ENCODE data around the gene NUDT3. TPM values are rescaled to one million over a fixed set of nuclear protein-coding genes. Genes with fewer than 3 reads are reported as not detected.
A peak's percentile ranks its signal among the peaks of the same experiment; 100 is the strongest.
"Not testable (repeated sequence)": the region's sequence is repeated elsewhere in the genome, so short reads cannot be mapped to it uniquely, and the experiment has no call there.

The NUDT3 gene
- total RNA-seq, 1 experiment from 2014 or later = 26.1 TPM

DNA sequence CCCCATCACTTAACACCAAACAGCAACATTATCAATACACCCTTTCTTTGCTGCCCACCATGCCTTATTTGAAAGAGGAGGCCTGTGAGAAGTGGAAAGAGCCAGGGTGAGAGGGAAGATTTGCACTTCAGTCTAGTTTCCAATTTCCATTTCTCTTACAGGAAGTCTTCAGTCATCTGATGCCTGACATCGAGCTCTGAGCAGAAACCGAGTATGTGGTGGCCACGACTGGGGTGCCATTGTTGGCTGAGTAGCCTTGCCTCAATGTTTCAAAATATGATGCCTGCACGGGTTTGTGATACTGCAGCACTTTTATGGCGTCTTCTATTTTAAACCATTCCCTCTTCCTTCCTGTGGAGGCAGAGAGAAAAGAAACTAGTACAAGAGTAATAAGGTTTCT, 103.9 kb downstream of the NUDT3 start:
- DNase-seq (ENCODE audit: low read depth) = no peak

DNA sequence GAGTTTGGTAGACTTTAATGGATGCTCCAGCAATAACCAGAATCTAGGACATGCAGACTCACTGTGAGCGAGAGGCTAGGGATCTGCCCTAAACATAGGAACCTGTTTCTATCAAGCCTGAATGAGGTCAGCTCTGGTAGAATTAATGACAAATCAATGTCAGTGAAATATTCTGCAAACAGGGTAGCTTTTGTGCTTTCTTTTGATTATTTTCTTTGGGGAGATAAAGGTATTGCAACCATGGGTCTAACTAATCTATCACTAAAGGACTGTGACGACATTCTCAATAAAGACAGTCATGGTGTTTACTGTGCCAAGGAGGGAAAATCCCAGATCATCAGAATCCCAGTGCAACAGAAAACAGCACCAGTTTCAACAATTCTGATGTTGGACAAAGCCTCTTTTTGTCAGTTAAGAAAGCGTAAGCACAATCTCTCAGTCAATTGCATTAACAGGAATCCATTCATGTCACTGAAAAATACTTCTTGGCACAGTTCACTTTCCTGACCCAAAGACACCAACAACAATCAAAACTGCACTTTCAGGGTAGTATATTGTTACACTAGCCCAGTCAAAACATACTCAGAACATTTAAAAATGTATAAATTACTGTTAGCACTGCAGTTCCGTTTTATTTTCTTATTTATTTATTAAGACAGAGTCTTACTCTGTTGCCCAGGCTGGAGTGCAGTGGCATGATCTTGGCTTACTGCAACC, 106.9 kb downstream of the NUDT3 start:
- no peak for DNase-seq (ENCODE audit: low read depth)

DNA sequence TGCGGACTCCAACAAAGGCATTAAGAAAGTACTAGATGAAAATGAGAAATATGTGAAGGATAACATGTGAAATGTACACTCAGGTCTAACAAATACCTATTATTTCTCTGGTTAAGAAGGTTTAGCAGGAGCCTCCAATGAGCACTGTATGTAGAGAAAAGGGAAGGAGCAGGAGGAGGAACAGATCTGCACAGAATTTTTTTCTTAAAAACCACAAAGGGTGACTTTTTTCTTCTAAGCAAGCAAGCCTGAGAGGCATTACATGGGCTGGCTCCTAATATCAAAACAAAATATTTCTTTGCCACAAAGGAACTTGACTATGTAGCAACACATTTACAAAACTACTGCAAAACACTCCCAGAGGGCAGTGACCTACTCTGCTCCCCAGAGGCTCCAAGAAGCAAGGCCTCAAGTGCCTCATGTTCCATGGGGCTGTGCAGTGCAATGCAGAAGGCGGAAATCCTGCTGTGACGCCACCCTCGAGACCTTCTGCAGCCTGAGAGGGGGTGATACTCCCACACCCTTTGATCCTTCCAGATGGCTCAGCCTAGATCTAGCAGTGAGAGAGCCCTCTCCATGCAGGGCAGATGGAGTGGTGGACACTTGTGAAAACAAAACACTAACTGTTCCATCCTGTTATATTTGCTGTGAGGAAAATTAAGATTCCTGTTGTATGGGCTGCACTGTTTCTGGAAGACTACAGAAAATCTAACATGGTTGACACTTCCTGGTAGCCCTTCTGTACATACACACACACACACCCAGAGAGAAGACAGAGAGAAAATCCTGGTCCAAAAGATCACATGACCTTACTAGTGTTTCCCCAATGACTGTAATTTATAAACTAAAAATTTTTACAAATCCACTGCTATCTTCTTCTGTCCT, 107.7 kb downstream of the NUDT3 start:
- DNase-seq (ENCODE audit: low read depth) = peak; percentile 73

DNA sequence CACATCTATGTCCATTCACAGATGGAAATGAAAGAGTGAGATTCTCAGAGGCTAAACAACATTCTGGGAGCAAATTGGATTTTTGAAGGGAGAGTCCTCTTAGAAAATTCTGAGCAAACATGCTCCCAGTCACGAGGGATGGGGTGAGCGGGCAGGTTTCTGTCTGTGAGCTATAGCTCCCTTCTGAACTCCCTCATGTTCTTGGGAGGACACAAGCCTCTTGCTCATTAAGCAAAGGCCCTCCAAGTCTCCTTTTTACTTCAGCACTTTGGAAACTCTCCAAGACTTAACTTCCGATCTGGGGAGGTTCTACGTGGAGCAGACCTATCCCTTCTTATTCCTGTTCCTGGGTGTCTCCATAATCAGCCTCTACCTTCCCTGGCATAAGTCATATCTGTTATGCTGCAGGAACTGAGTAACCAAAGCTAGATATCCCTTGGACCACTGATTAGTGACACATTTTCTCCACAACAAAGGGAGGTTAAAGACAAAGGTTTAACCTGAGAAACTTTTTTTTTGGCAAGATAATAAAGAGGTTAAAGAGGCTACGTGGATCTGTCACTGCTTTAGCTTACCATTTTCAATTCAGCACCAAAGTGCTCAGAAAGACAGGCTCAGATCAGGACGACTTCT, 110.7 kb downstream of the NUDT3 start:
- no peak for DNase-seq (ENCODE audit: low read depth)

DNA sequence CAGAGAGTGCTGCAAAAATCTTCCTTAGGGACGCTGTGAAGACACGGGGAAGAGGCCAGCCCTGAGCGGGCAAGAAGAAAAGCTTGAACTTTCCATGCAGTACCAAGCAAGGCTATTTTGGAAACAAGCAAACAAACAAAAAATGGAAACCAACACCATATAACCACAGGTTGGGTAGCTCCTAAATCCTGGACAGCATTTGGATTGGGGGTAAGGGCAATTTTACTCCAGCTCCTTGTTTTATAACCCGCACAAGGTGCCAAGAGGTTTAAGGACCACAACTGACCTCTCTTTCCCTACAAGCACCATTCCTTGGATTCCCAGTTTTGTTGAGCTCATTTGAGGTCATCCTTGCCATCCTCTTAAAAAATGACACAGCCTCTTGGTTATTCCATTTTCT, 112.3 kb downstream of the NUDT3 start:
- no peak for DNase-seq (ENCODE audit: low read depth)

GRCh38 chr6:34278833-34279232, 113.6 kb downstream of the NUDT3 start:
- DNase-seq (ENCODE audit: low read depth) = no peak

GRCh38 chr6:34277763-34278112, 114.7 kb downstream of the NUDT3 start:
- DNase-seq (ENCODE audit: low read depth) = no peak

DNA sequence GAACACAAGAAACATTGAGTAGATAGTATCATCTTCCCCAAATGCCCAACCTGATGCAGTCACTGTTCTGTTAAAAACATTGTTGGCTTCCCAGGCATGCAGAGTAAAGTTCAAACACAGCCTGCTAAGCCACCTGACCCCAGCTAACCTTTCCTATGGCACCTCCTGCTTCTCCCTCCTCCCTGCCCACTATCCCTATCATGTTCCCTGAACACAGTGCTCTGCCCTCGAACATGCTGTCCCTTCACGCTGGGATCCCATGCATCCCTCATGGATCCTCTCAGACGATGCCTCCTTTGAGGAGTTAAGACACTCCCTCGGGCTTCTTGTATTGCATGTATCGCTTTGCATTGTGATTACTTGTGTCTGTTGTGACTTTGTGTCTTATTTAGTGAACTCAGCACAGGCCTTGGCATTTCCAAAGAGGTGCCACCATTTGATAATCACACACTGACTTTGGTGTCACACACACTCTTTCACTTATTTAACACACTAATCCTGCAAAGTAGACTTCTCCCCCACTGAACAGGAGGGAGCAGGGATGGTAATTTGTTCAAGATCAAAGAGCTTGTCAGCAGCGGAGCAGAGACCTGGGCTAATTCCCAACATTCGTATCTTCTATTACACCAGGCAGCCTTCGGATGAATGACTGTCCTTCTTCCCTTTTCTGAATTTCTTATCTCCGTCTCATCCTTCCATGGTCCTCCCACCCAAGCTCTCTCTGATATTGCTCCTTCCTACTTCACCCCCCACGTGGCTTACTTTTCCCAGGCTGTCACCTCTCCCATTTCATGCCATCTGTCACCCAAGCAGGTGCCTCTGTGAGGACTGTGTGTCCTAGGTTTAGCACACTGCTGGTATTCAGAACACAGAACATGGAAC, 115.3 kb downstream of the NUDT3 start:
- no peak for DNase-seq (ENCODE audit: low read depth)

GRCh38 chr6:34276191-34276590, 116.3 kb downstream of the NUDT3 start:
- DNase-seq (ENCODE audit: low read depth) = no peak

DNA sequence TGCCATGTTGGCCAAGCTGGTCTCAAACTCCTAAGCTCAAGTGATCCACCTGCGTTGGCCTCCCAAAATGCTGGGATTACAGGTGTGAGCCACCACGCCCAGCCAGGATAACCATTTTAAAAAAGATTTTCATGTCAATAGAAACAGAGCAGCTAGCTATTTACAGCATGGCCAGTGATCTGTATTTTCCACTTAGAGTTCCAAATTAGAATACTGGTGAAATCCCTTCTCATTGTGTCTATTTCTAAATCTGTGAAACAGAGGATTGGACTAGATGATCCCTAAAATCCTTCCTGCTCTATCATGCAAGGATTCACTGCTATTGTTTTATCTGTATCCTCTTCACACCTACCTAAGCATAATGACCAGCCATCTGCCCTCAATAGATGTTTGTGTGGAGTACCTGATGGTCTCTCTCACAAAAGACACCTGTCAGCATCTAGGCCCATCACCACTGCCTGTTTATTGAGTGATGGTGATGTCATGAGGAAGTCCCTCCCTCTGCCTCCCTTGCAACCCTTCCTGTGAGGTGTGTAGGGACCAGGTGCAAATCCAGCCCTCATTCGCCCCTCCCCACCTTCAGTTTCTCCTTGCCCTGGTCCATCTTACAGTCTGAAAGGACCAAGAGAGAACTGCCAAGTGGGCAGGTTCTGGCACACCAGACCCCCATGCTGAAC, 117.2 kb downstream of the NUDT3 start:
- DNase-seq (ENCODE audit: low read depth) = no peak

- no peak for DNase-seq (ENCODE audit: low read depth)
These were observed 118.3 kb downstream of the NUDT3 start for GRCh38 chr6:34274129-34274528.

- no peak for DNase-seq (ENCODE audit: low read depth)
These were observed 119.1 kb downstream of the NUDT3 start for GRCh38 chr6:34273242-34273805.

DNA sequence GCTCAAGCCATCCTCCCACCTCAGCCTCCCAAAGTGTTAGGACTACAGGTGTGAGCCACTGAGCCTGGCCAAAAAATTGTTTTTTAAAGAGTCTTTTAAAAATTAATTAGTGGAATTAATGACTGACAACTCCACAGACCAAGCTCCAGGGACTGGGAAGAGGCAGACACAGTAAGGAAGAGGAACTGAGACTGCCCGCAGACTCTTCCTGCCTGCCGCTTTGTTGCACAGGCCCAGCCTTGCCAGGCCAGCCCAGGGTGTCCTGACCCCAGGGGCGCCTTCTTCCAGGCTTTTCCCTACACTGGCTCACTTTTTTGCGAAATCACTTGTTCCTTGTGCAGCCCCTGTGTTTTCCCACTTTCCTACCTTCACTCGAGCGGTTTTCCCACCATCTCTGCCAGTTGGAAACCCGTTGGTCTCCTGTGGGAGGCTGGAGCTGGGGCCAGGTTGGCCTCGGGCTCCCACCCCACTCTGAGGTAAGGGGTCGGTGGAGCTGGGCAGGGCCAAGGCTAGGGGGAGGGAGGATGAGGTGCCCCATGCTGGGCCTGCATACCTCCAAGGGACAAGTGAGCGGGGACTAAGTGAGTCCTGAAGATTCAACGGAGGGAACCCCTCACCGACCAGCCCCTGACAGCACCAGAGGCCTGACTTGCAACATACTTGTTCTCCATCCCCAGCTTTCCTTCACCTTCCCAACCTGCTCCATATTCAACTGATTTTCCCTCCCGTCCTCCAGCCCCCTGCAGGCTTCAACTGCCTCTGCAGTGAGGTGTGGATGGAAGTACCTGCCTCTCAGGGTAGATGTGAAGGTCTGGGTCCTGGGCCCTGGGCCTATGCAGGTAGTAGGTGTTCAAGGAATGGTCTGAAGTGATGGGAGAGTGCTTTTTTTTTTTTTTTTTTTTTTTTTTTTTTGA, 120.2 kb downstream of the NUDT3 start:
- no peak for DNase-seq (ENCODE audit: low read depth)

DNA sequence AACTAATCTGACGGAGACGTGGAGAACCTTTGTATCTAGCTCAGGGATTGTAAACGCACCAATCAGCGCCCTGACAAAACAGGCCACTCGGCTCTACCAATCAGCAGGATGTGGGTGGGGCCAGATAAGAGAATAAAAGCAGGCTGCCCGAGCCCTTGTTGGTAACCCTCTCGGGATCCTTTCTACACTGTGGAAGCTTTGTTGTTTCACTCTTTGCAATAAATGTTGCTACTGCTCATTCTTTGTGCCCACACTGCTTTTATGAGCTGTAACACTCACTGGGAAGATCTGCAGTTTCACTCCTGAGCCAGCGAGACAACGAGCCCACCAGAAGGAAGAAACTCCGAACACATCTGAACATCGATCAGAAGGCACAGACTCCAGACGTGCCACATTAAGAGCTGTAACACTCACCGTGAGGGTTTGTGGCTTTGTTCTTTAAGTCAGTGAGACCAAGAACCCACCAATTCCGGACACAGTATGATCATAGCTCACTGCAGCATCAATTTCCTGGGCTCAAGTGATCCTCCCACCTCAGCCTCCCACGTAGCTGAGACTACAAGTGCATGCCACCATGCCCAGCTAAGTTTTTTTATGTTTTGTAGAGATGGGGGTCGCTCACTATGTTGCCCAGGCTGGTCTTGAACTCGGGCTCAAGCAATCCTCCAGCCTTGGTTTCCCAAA, 122.7 kb downstream of the NUDT3 start:
- not testable (repeated sequence) for DNase-seq (ENCODE audit: low read depth)

DNA sequence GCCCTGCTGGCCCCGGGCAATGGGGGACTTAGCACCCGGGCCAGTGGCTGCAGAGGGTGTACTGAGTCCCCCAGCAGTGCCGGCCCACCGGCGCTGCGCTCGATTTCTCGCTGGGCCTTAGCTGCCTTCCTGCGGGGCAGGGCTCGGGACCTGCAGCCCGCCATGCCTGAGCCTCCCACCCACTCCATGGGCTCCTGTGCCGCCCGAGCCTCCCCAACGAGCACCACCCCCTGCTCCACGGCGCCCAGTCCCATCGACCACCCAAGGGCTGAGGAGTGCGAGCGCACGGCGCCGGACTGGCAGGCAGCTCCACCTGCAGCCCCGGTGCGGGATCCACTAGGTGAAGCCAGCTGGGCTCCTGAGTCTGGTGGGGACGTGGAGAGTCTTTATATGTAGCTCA, 123.3 kb downstream of the NUDT3 start:
- DNase-seq (ENCODE audit: low read depth) = not testable (repeated sequence)

DNA sequence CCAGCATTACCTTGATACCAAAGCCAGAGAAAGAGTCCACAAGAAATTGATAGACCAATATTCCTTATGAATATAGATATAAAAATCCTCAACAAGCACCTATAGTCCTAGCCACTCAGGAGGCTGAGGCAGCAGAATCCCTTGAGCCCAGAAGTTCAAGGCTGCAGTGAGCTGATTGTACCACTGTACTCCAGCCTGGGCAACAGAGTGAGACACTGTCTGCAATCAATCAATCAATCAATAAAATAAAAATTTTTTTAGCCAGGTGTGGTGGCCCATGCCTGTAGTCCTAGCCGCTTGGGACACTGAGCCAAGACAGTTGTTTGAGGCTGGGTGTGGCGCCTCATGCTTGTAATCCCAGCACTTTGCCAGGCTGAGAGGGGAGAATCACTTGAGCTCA, 124.7 kb downstream of the NUDT3 start:
- no peak for DNase-seq (ENCODE audit: low read depth)

GRCh38 chr6:34263484-34263883, 129.0 kb downstream of the NUDT3 start:
- DNase-seq (ENCODE audit: low read depth) = not testable (repeated sequence)

DNA sequence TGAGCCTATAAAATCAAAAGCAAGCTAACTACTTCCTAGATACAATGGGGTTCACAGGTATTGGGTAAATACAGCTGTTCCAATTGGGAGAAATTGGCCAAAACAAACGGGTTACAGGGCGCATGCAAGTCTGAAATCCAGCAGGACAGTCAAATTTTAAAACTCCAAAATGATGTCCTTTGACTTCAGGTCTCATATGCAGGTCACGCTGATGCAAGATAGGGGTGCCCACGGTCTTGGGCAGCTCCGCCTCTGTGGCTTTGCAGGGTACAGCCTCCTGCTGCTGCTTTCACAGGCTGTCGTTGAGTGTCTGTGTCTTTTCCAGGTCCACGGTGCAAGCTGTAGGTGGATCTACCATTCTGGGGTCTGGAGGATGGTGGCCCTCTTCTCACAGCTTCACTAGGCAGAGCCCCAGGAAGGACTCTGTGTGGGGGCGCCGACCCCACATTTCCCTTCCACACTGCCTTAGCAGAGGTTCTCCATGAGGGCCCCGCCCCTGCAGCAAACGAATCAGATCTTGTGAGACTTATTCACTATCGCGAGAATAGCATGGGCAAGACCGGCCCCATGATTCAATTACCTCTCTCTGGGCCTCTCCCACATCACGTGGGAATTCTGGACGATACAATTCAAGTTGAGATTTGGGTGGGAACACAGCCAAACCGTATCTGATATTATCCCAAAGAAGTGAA, 131.7 kb downstream of the NUDT3 start:
- no peak for DNase-seq (ENCODE audit: low read depth)

Measured in LHCN-M2 (cell line).